ES-I3 (cell line): ENCODE results near the gene PRIM2.
"Not testable (repeated sequence)": the region's sequence is repeated elsewhere in the genome, so short reads cannot be mapped to it uniquely, and the experiment has no call there.

Experiments
- H3K36me3 ChIP-seq: 2 replicates; pipeline ENCODE4 v1.6.1; 2013; ENCODE audit warnings: mild to moderate bottlenecking, low read length, control low read depth, moderate library complexity; ENCODE audit not compliant: insufficient read depth
- H3K4me1 ChIP-seq: 2 replicates; pipeline ENCODE4 v1.6.1; 2013; ENCODE audit warnings: mild to moderate bottlenecking, control low read depth, low read length; ENCODE audit not compliant: insufficient read depth
- H3K9ac ChIP-seq: 2 replicates; pipeline ENCODE4 v1.6.1; 2013; ENCODE audit warnings: low read depth, mild to moderate bottlenecking, low read length, moderate library complexity
- H3K9me3 ChIP-seq: 2 replicates; pipeline ENCODE4 v1.6.1; 2013; ENCODE audit warnings: mild to moderate bottlenecking, low read length, moderate library complexity; ENCODE audit not compliant: control insufficient read depth, insufficient read depth

The PRIM2 gene

GRCh38 chr6:57510390-57510789 lies 193.0 kb downstream of the PRIM2 start:
- not testable (repeated sequence) for H3K9ac ChIP-seq, H3K36me3 ChIP-seq, H3K4me1 ChIP-seq, H3K9me3 ChIP-seq

- H3K36me3 ChIP-seq, H3K9ac ChIP-seq, H3K4me1 ChIP-seq, H3K9me3 ChIP-seq: not testable (repeated sequence)
Observed at GRCh38 chr6:57515171-57515570, 197.7 kb downstream of the PRIM2 start.

- not testable (repeated sequence) for H3K9me3 ChIP-seq, H3K9ac ChIP-seq, H3K36me3 ChIP-seq, H3K4me1 ChIP-seq
Observed at GRCh38 chr6:57515845-57516244, 198.4 kb downstream of the PRIM2 start.

GRCh38 chr6:57516776-57517175 lies 199.3 kb downstream of the PRIM2 start:
- not testable (repeated sequence) for H3K36me3 ChIP-seq, H3K9me3 ChIP-seq, H3K4me1 ChIP-seq, H3K9ac ChIP-seq

- H3K9ac ChIP-seq, H3K4me1 ChIP-seq, H3K9me3 ChIP-seq, H3K36me3 ChIP-seq: not testable (repeated sequence)
Observed at GRCh38 chr6:57519198-57519597, 201.8 kb downstream of the PRIM2 start.

- H3K4me1 ChIP-seq = not testable (repeated sequence)
Observed at GRCh38 chr6:57521085-57521484, 203.7 kb downstream of the PRIM2 start.

GRCh38 chr6:57523221-57523620 lies 205.8 kb downstream of the PRIM2 start:
- H3K9ac ChIP-seq, H3K36me3 ChIP-seq, H3K9me3 ChIP-seq, H3K4me1 ChIP-seq: not testable (repeated sequence)

More at GRCh38 chr6:57521085-57521484, 203.7 kb downstream of the PRIM2 start:
- H3K36me3 ChIP-seq, H3K9me3 ChIP-seq, H3K9ac ChIP-seq: not testable (repeated sequence)

- not testable (repeated sequence) for H3K36me3 ChIP-seq
Observed at GRCh38 chr6:57529755-57530154, 212.3 kb downstream of the PRIM2 start.

GRCh38 chr6:57532660-57533059 lies 215.2 kb downstream of the PRIM2 start:
- H3K36me3 ChIP-seq, H3K9ac ChIP-seq, H3K9me3 ChIP-seq, H3K4me1 ChIP-seq: not testable (repeated sequence)

More at GRCh38 chr6:57529755-57530154, 212.3 kb downstream of the PRIM2 start:
- not testable (repeated sequence) for H3K9ac ChIP-seq, H3K4me1 ChIP-seq, H3K9me3 ChIP-seq

- not testable (repeated sequence) for H3K36me3 ChIP-seq, H3K9ac ChIP-seq, H3K9me3 ChIP-seq, H3K4me1 ChIP-seq
Observed at GRCh38 chr6:57535121-57535520, 217.7 kb downstream of the PRIM2 start.

- H3K4me1 ChIP-seq, H3K9me3 ChIP-seq, H3K9ac ChIP-seq, H3K36me3 ChIP-seq: not testable (repeated sequence)
Observed at GRCh38 chr6:57535994-57536393, 218.6 kb downstream of the PRIM2 start.

- not testable (repeated sequence) for H3K4me1 ChIP-seq, H3K36me3 ChIP-seq, H3K9me3 ChIP-seq, H3K9ac ChIP-seq
Observed at GRCh38 chr6:57537916-57538315, 220.5 kb downstream of the PRIM2 start.

GRCh38 chr6:57551961-57552360 lies 234.5 kb downstream of the PRIM2 start:
- not testable (repeated sequence) for H3K4me1 ChIP-seq, H3K36me3 ChIP-seq, H3K9me3 ChIP-seq, H3K9ac ChIP-seq

GRCh38 chr6:57557855-57558254 lies 240.4 kb downstream of the PRIM2 start:
- H3K9ac ChIP-seq, H3K36me3 ChIP-seq, H3K9me3 ChIP-seq, H3K4me1 ChIP-seq: not testable (repeated sequence)

GRCh38 chr6:57559170-57559569 lies 241.7 kb downstream of the PRIM2 start:
- not testable (repeated sequence) for H3K36me3 ChIP-seq, H3K9me3 ChIP-seq, H3K4me1 ChIP-seq, H3K9ac ChIP-seq

GRCh38 chr6:57562233-57562632 lies 244.8 kb downstream of the PRIM2 start:
- not testable (repeated sequence) for H3K4me1 ChIP-seq, H3K36me3 ChIP-seq, H3K9ac ChIP-seq, H3K9me3 ChIP-seq
